Neural cell (in vitro differentiated cells): Measurements from ENCODE around the gene ME3. TPM values are rescaled to one million over a fixed set of nuclear protein-coding genes. Genes with fewer than 3 reads are reported as not detected.

Experiments used
- H2AFZ ChIP-seq: fragments of 200-600, 300-800 bp; sonication (generic), shearing (Covaris generic); 2 replicates; pipeline ENCODE4 v1.6.0; 2014; ENCODE audit warnings: low read depth, mild to moderate bottlenecking, antibody characterized with exemption, low read length, moderate library complexity
- H3F3A ChIP-seq: fragments of 200-600 bp; shearing (Covaris generic); 2 replicates; pipeline ENCODE4 v1.6.1; 2016; ENCODE audit warnings: mild to moderate bottlenecking, moderate library complexity, mixed read lengths, antibody characterized with exemption, low read length; ENCODE audit not compliant: insufficient read depth, poor library complexity, severe bottlenecking
- H3K27ac ChIP-seq: fragments of 200-600, 300-800 bp; sonication (generic), shearing (Covaris generic); 2 replicates; pipeline ENCODE4 v1.5.1; 2014; ENCODE audit warnings: mild to moderate bottlenecking, low read length, moderate library complexity
- H3K27me3 ChIP-seq: fragments of 300-800, 200-600 bp; sonication (generic), shearing (Covaris generic); 2 replicates; pipeline ENCODE4 v1.6.0; 2014; ENCODE audit warnings: mild to moderate bottlenecking, low read depth, low read length, moderate library complexity; ENCODE audit not compliant: insufficient read depth
- H3K36me3 ChIP-seq: fragments of 300-800, 200-600 bp; sonication (generic), shearing (Covaris generic); 2 replicates; pipeline ENCODE4 v1.5.1; 2014; ENCODE audit warnings: mild to moderate bottlenecking, antibody characterized with exemption, low read length, moderate library complexity; ENCODE audit not compliant: insufficient read depth
- H3K4me2 ChIP-seq: fragments of 300-800, 200-600 bp; sonication (generic), shearing (Covaris generic); 2 replicates; pipeline ENCODE4 v1.6.0; 2014; ENCODE audit warnings: mild to moderate bottlenecking, low read length
- H3K4me3 ChIP-seq: fragments of 300-800, 200-600 bp; sonication (generic), shearing (Covaris generic); 2 replicates; pipeline ENCODE4 v1.5.1; 2014; ENCODE audit warnings: mild to moderate bottlenecking, low read length, moderate library complexity
- H3K79me2 ChIP-seq: fragments of 200-600 bp; shearing (Covaris generic); replicated peaks from 2 replicates; pipeline ENCODE4 v1.6.0; 2014; ENCODE audit warnings: mild to moderate bottlenecking, low read length, moderate library complexity; ENCODE audit not compliant: insufficient read depth
- H3K9ac ChIP-seq: fragments of 300-800, 200-600 bp; sonication (generic), shearing (Covaris generic); 2 replicates; pipeline ENCODE4 v1.6.1; 2016; ENCODE audit warnings: mild to moderate bottlenecking, low read length, mixed read lengths
- H3K9me2 ChIP-seq: fragments of 200-600 bp; shearing (Covaris generic); 2 replicates; pipeline ENCODE4 v1.6.1; 2016; ENCODE audit warnings: mild to moderate bottlenecking, low read length, mixed read lengths; ENCODE audit not compliant: insufficient read depth
- H3K9me3 ChIP-seq: fragments of 200-600, 300-800 bp; sonication (generic), shearing (Covaris generic); 2 replicates; pipeline ENCODE4 v1.6.1; 2016; ENCODE audit warnings: mild to moderate bottlenecking, mixed run types, low read length, moderate library complexity, mixed read lengths
- H4K20me1 ChIP-seq: fragments of 200-600 bp; shearing (Covaris generic); 2 replicates; pipeline ENCODE4 v1.6.1; 2016; ENCODE audit warnings: mild to moderate bottlenecking, mixed run types; ENCODE audit not compliant: insufficient read depth
- CTCF ChIP-seq: fragments of 450-650 bp; IDR thresholded peaks from 2 replicates; pipeline ENCODE4 v1.5.1; 2014; ENCODE audit warnings: antibody characterized with exemption, mild to moderate bottlenecking, moderate library complexity; ENCODE audit not compliant: poor library complexity, severe bottlenecking
- EP300 ChIP-seq: fragments of 450-650 bp; conservative IDR thresholded peaks from 2 replicates; pipeline ENCODE4 v1.6.1; 2014; ENCODE audit warnings: antibody characterized with exemption, mild to moderate bottlenecking, moderate library complexity; ENCODE audit not compliant: poor library complexity, severe bottlenecking
- EZH2 ChIP-seq: fragments of 200-600, 300-800 bp; shearing (Covaris generic), sonication (generic); IDR thresholded peaks from 2 replicates; pipeline ENCODE4 v1.6.1; 2014; ENCODE audit warnings: antibody characterized with exemption, low read length, borderline replicate concordance, mild to moderate bottlenecking; ENCODE audit not compliant: insufficient read depth, poor library complexity, severe bottlenecking
- MXI1 ChIP-seq: fragments of 450-650 bp; conservative IDR thresholded peaks from 2 replicates; pipeline ENCODE4 v1.6.1; 2014; ENCODE audit warnings: antibody characterized with exemption, mild to moderate bottlenecking; ENCODE audit not compliant: poor library complexity, severe bottlenecking
- POLR2AphosphoS5 ChIP-seq: IDR thresholded peaks from 2 replicates; pipeline ENCODE4 v1.6.1; 2012
- RAD21 ChIP-seq: fragments of 450-650 bp; conservative IDR thresholded peaks from 2 replicates; pipeline ENCODE4 v1.6.1; 2014; ENCODE audit warnings: antibody characterized with exemption, mild to moderate bottlenecking, moderate library complexity
- REST ChIP-seq: IDR thresholded peaks from 2 replicates; pipeline ENCODE4 v1.6.1; 2012; ENCODE audit warnings: borderline replicate concordance
- SMC3 ChIP-seq: fragments of 450-650 bp; conservative IDR thresholded peaks from 2 replicates; pipeline ENCODE4 v1.6.1; 2014; ENCODE audit warnings: antibody characterized with exemption, mild to moderate bottlenecking, moderate library complexity; ENCODE audit not compliant: poor library complexity
- TAF1 ChIP-seq: IDR thresholded peaks from 2 replicates; pipeline ENCODE4 v1.6.1; 2012; ENCODE audit warnings: low read depth
- polyA plus RNA-seq: library from polyadenylated mRNA; depleted of rRNA; stranded (reverse); fragments of >200 nt; gene quantifications from 2 replicates; pipeline ENCODE4 v1.2.3, GENCODE V29; 2014

The ME3 gene
- polyA plus RNA-seq, 1 donor from 2014 or later, result 2.1 TPM

- H3K27ac ChIP-seq, result no peak overlapping the region
- no peaks in the 10 kb centered on the region for H3K9me3 ChIP-seq
- H3K4me3 ChIP-seq, result no peak overlapping the region
- H3K4me2 ChIP-seq, result no peak overlapping the region
- TF ChIP-seq CTCF (no peak), RAD21 (no peak), MXI1 (no peak), TAF1 (no peak), SMC3 (no peak), EP300 (no peak), POLR2AphosphoS5 (no peak), EZH2 (no peak), REST (no peak)
- no peaks in the 10 kb centered on the region for H3F3A ChIP-seq
- no peak overlapping the region for H2AFZ ChIP-seq
- H3K27me3 ChIP-seq, result no peaks in the 10 kb centered on the region
- no peaks in the 10 kb centered on the region for H4K20me1 ChIP-seq
- H3K36me3 ChIP-seq, result no peaks in the 10 kb centered on the region
- no peaks in the 10 kb centered on the region for H3K9me2 ChIP-seq
- H3K9ac ChIP-seq, result no peak overlapping the region
- no peaks in the 10 kb centered on the region for H3K79me2 ChIP-seq
Measured at GRCh38 chr11:86623041-86623621, 49.3 kb downstream of the ME3 start.

GRCh38 chr11:86621854-86622253 lies 50.6 kb downstream of the ME3 start:
- Histone ChIP-seq H3K36me3 (no peaks in the 10 kb centered on the region), H3K9ac (no peak overlapping the region), H2AFZ (no peak overlapping the region), H3K79me2 (no peaks in the 10 kb centered on the region), H3K4me3 (no peak overlapping the region), H3K4me2 (no peak overlapping the region), H3K9me3 (no peaks in the 10 kb centered on the region), H3K27ac (no peak overlapping the region), H3K9me2 (no peaks in the 10 kb centered on the region), H3F3A (no peaks in the 10 kb centered on the region), H4K20me1 (no peaks in the 10 kb centered on the region), H3K27me3 (no peaks in the 10 kb centered on the region)
- TF ChIP-seq MXI1 (no peak), REST (no peak), EP300 (no peak), RAD21 (no peak), EZH2 (no peak), CTCF (no peak), TAF1 (no peak), SMC3 (no peak), POLR2AphosphoS5 (no peak)
